Chondrocyte (in vitro differentiated cells): ENCODE measurements around the gene GP2. TPM values are rescaled to one million over a fixed set of nuclear protein-coding genes. Genes with fewer than 3 reads are reported as not detected.

ENCODE experiments used
- DNase-seq: peaks from one replicate; pipeline ENCODE4 v3.0.0; 2021; ENCODE audit warnings: mixed read lengths, low spot score
- H3K27ac Mint-ChIP-seq: one replicate; pipeline ENCODE4 v1.8.0; 2021; ENCODE audit warnings: mild to moderate bottlenecking, moderate library complexity, mixed read lengths; ENCODE audit not compliant: unreplicated experiment
- H3K27me3 Mint-ChIP-seq: 2 replicates; pipeline ENCODE4 v1.8.0; 2021; ENCODE audit warnings: low read depth, mixed read lengths
- H3K36me3 Mint-ChIP-seq: 2 replicates; pipeline ENCODE4 v1.8.0; 2021; ENCODE audit warnings: low read depth, mixed read lengths
- H3K4me1 Mint-ChIP-seq: 2 replicates; pipeline ENCODE4 v1.8.0; 2021; ENCODE audit warnings: low read depth, mild to moderate bottlenecking, mixed read lengths
- H3K4me3 Mint-ChIP-seq: one replicate; pipeline ENCODE4 v1.8.0; 2021; ENCODE audit warnings: mild to moderate bottlenecking, moderate library complexity, mixed read lengths; ENCODE audit not compliant: unreplicated experiment
- H3K9me3 Mint-ChIP-seq: 2 replicates; pipeline ENCODE4 v1.8.0; 2021; ENCODE audit warnings: low read depth, mixed read lengths
- CTCF ChIP-seq: fragments of 200-600 bp; sonication (generic); IDR thresholded peaks from 2 replicates; pipeline ENCODE4 v1.5.0; 2021; ENCODE audit warnings: antibody characterized with exemption, mild to moderate bottlenecking, moderate library complexity
- total RNA-seq: library from RNA; stranded (reverse); gene quantifications from 3 replicates; pipeline ENCODE4 v1.2.1, GENCODE V29; 2021

Gene GP2
- total RNA-seq, 1 donor from 2014 or later: not detected

- Mint-ChIP-seq H3K4me1 (no peaks in the 10 kb centered on the region), H3K27me3 (peaks cover 3% of the 10 kb centered on the region), H3K4me3 (no peak overlapping the region), H3K9me3 (no peaks in the 10 kb centered on the region), H3K27ac (no peak overlapping the region), H3K36me3 (no peaks in the 10 kb centered on the region)
- DNase-seq: no peak
- no peak for TF ChIP-seq CTCF
Observed at GRCh38 chr16:20311548-20311947, 15.8 kb downstream of the GP2 start.

GRCh38 chr16:20310421-20311395 is 16.6 kb downstream of the GP2 start:
- no peak for TF ChIP-seq CTCF
- Mint-ChIP-seq H3K4me3 (no peak overlapping the region), H3K27ac (no peak overlapping the region), H3K27me3 (peaks cover 5% of the 10 kb centered on the region), H3K36me3 (no peaks in the 10 kb centered on the region), H3K4me1 (no peaks in the 10 kb centered on the region), H3K9me3 (no peaks in the 10 kb centered on the region)
- no peak for DNase-seq

GRCh38 chr16:20309786-20310185 is 17.5 kb downstream of the GP2 start:
- Mint-ChIP-seq H3K4me3 (no peak overlapping the region), H3K9me3 (no peaks in the 10 kb centered on the region), H3K36me3 (no peaks in the 10 kb centered on the region), H3K4me1 (no peaks in the 10 kb centered on the region), H3K27me3 (peaks cover 7% of the 10 kb centered on the region), H3K27ac (no peak overlapping the region)
- no peak for DNase-seq
- TF ChIP-seq CTCF: no peak

GRCh38 chr16:20308801-20309590 is 18.3 kb downstream of the GP2 start:
- no peaks in the 10 kb centered on the region for H3K4me1 Mint-ChIP-seq

More at GRCh38 chr16:20308801-20309590, 18.3 kb downstream of the GP2 start:
- H3K27ac Mint-ChIP-seq: no peak overlapping the region
- TF ChIP-seq CTCF: no peak
- peaks cover 7% of the 10 kb centered on the region for H3K27me3 Mint-ChIP-seq
- no peak overlapping the region for H3K4me3 Mint-ChIP-seq
- DNase-seq: no peak
- no peaks in the 10 kb centered on the region for H3K9me3 Mint-ChIP-seq
- no peaks in the 10 kb centered on the region for H3K36me3 Mint-ChIP-seq
